ENCODE data around the gene MRPL3. TPM values are rescaled to one million over a fixed set of nuclear protein-coding genes. Genes with fewer than 3 reads are reported as not detected.

Gene MRPL3
- total RNA-seq, 1 experiment from 2014 or later = 162 TPM

DNA sequence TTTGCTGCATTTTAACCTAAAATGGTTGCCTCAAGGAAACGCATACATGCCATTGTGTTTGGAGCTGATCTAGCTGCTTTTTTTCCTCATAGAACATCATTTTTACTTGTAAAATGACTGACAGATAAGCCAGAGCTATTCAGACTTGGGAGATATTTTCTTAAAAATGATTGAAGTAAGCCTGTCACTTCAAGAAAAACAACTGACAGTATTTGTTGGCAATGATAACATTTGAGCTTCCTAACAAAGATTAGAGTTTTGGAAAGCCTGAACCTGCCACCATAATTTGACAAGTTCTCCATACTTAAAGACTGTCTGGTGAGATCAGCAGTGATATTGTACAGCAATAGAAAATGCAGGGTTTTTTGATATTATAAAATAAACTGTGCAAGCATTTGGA, 27.6 kb upstream of the MRPL3 start (continued):
- TF ChIP-seq, protein P1, sequence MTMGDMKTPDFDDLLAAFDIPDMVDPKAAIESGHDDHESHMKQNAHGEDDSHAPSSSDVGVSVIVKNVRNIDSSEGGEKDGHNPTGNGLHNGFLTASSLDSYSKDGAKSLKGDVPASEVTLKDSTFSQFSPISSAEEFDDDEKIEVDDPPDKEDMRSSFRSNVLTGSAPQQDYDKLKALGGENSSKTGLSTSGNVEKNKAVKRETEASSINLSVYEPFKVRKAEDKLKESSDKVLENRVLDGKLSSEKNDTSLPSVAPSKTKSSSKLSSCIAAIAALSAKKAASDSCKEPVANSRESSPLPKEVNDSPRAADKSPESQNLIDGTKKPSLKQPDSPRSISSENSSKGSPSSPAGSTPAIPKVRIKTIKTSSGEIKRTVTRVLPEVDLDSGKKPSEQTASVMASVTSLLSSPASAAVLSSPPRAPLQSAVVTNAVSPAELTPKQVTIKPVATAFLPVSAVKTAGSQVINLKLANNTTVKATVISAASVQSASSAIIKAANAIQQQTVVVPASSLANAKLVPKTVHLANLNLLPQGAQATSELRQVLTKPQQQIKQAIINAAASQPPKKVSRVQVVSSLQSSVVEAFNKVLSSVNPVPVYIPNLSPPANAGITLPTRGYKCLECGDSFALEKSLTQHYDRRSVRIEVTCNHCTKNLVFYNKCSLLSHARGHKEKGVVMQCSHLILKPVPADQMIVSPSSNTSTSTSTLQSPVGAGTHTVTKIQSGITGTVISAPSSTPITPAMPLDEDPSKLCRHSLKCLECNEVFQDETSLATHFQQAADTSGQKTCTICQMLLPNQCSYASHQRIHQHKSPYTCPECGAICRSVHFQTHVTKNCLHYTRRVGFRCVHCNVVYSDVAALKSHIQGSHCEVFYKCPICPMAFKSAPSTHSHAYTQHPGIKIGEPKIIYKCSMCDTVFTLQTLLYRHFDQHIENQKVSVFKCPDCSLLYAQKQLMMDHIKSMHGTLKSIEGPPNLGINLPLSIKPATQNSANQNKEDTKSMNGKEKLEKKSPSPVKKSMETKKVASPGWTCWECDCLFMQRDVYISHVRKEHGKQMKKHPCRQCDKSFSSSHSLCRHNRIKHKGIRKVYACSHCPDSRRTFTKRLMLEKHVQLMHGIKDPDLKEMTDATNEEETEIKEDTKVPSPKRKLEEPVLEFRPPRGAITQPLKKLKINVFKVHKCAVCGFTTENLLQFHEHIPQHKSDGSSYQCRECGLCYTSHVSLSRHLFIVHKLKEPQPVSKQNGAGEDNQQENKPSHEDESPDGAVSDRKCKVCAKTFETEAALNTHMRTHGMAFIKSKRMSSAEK (CRISPR knock-in tag; IDR thresholded peaks at IDR 0.05; ENCODE audit: borderline replicate concordance) = no peak
- TF ChIP-seq, protein P2, sequence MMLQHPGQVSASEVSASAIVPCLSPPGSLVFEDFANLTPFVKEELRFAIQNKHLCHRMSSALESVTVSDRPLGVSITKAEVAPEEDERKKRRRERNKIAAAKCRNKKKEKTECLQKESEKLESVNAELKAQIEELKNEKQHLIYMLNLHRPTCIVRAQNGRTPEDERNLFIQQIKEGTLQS (CRISPR knock-in tag; conservative IDR thresholded peaks at IDR 0.05) = no peak
- TF ChIP-seq ZNF232 (CRISPR knock-in tag; IDR thresholded peaks at IDR 0.05) = no peak
- no peak for TF ChIP-seq JAZF1 (CRISPR knock-in tag; IDR thresholded peaks at IDR 0.05)

- no peak overlapping the region for H3K27ac Mint-ChIP-seq
- H3K4me1 Mint-ChIP-seq = no peaks in the 10 kb centered on the region
- ChIA-PET POLR2A (no interaction called here), CTCF (interaction anchor here (0.7 to 1.9 kb wide), 24 partner anchors 9 to 512 kb away, joined by 3 to 18 read pairs (median 4); partner anchors contain the start of genes CPNE4 and NUDT16)
- H3K4me3 Mint-ChIP-seq = peak overlapping the region; percentile 38; the same call in 1 of the 2 replicates
- H3K36me3 Mint-ChIP-seq = no peaks in the 10 kb centered on the region
- DNase-seq (ENCODE audit: low spot score) (peak; percentile 91), ATAC-seq (peak; percentile 99)
- H3K9me3 Mint-ChIP-seq = no peaks in the 10 kb centered on the region
- no peaks in the 10 kb centered on the region; the same call in 1 of the 2 replicates for H3K27me3 Mint-ChIP-seq (ENCODE audit: low read depth)
- TF ChIP-seq SMAD4 (CRISPR knock-in tag; IDR thresholded peaks at IDR 0.05) (no peak), CBFB (CRISPR knock-in tag; IDR thresholded peaks at IDR 0.05; ENCODE audit: low read depth) (0 out of 2 replicates have a peak, but pooled peaks have one; percentile 42), ZBTB21 (CRISPR knock-in tag; IDR thresholded peaks at IDR 0.05; ENCODE audit: borderline replicate concordance) (no peak), FOXP1 (CRISPR knock-in tag; IDR thresholded peaks at IDR 0.05; ENCODE audit: borderline replicate concordance) (no peak), NFYB (CRISPR knock-in tag; conservative IDR thresholded peaks at IDR 0.05; ENCODE audit: low read depth) (no peak), MAX (CRISPR knock-in tag; IDR thresholded peaks at IDR 0.05) (peak; percentile 95), FOXJ3 (CRISPR knock-in tag; IDR thresholded peaks at IDR 0.05; ENCODE audit: borderline replicate concordance) (no peak), ELF4 (CRISPR knock-in tag; IDR thresholded peaks at IDR 0.05; ENCODE audit: low read depth) (no peak), ZNF232 (CRISPR knock-in tag; IDR thresholded peaks at IDR 0.05) (no peak), ARID4B (CRISPR knock-in tag; IDR thresholded peaks at IDR 0.05; ENCODE audit: borderline replicate concordance) (peak; percentile 11; the same call in 1 of the 2 replicates), SMAD3 (CRISPR knock-in tag; IDR thresholded peaks at IDR 0.05; ENCODE audit: borderline replicate concordance) (no peak), ZNF671 (CRISPR knock-in tag; IDR thresholded peaks at IDR 0.05) (no peak)
- TF ChIP-seq, protein P3, sequence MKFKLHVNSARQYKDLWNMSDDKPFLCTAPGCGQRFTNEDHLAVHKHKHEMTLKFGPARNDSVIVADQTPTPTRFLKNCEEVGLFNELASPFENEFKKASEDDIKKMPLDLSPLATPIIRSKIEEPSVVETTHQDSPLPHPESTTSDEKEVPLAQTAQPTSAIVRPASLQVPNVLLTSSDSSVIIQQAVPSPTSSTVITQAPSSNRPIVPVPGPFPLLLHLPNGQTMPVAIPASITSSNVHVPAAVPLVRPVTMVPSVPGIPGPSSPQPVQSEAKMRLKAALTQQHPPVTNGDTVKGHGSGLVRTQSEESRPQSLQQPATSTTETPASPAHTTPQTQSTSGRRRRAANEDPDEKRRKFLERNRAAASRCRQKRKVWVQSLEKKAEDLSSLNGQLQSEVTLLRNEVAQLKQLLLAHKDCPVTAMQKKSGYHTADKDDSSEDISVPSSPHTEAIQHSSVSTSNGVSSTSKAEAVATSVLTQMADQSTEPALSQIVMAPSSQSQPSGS (CRISPR knock-in tag; IDR thresholded peaks at IDR 0.05; ENCODE audit: borderline replicate concordance, low read depth) = no peak
- TF ChIP-seq, protein P4, sequence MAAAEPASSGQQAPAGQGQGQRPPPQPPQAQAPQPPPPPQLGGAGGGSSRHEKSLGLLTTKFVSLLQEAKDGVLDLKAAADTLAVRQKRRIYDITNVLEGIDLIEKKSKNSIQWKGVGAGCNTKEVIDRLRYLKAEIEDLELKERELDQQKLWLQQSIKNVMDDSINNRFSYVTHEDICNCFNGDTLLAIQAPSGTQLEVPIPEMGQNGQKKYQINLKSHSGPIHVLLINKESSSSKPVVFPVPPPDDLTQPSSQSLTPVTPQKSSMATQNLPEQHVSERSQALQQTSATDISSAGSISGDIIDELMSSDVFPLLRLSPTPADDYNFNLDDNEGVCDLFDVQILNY (CRISPR knock-in tag; IDR thresholded peaks at IDR 0.05) = no peak
- TF ChIP-seq, protein P5, sequence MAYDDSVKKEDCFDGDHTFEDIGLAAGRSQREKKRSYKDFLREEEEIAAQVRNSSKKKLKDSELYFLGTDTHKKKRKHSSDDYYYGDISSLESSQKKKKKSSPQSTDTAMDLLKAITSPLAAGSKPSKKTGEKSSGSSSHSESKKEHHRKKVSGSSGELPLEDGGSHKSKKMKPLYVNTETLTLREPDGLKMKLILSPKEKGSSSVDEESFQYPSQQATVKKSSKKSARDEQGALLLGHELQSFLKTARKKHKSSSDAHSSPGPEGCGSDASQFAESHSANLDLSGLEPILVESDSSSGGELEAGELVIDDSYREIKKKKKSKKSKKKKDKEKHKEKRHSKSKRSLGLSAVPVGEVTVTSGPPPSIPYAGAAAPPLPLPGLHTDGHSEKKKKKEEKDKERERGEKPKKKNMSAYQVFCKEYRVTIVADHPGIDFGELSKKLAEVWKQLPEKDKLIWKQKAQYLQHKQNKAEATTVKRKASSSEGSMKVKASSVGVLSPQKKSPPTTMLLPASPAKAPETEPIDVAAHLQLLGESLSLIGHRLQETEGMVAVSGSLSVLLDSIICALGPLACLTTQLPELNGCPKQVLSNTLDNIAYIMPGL (CRISPR knock-in tag; IDR thresholded peaks at IDR 0.05) = peak; percentile 76; the same call in 1 of the 2 replicates
- TF ChIP-seq, protein P6, sequence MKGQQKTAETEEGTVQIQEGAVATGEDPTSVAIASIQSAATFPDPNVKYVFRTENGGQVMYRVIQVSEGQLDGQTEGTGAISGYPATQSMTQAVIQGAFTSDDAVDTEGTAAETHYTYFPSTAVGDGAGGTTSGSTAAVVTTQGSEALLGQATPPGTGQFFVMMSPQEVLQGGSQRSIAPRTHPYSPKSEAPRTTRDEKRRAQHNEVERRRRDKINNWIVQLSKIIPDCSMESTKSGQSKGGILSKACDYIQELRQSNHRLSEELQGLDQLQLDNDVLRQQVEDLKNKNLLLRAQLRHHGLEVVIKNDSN (CRISPR knock-in tag; IDR thresholded peaks at IDR 0.05) = no peak; the same call in 1 of the 2 replicates
- TF ChIP-seq, protein P7, sequence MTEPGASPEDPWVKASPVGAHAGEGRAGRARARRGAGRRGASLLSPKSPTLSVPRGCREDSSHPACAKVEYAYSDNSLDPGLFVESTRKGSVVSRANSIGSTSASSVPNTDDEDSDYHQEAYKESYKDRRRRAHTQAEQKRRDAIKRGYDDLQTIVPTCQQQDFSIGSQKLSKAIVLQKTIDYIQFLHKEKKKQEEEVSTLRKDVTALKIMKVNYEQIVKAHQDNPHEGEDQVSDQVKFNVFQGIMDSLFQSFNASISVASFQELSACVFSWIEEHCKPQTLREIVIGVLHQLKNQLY (CRISPR knock-in tag; IDR thresholded peaks at IDR 0.05) = no peak
These were observed 24.1 kb upstream of the MRPL3 start for GRCh38 chr3:131526801-131527347.

All from WTC11 (cell line).